SU-DHL-6 (cell line): ENCODE measurements around the gene WBP2NL.

ENCODE experiments used
- H2AFZ ChIP-seq: fragments of 200-600 bp; sonication (generic); 2 replicates; pipeline ENCODE4 v1.6.1; 2014; ENCODE audit warnings: low read depth, mild to moderate bottlenecking, moderate library complexity, mixed read lengths, antibody characterized with exemption, low read length; ENCODE audit not compliant: severe bottlenecking
- H3F3A ChIP-seq: fragments of 200-600 bp; shearing (Covaris generic); 2 replicates; pipeline ENCODE4 v1.6.0; 2016; ENCODE audit warnings: antibody characterized with exemption, mild to moderate bottlenecking; ENCODE audit not compliant: insufficient read depth
- H3K27ac ChIP-seq: fragments of 200-600 bp; sonication (generic); 2 replicates; pipeline ENCODE4 v1.5.1; 2016; ENCODE audit warnings: low read depth, mild to moderate bottlenecking, low read length, moderate library complexity, mixed read lengths
- H3K27me3 ChIP-seq: fragments of 200-600 bp; sonication (generic), shearing (Covaris generic); 2 replicates; pipeline ENCODE4 v1.6.0; 2014; ENCODE audit warnings: mild to moderate bottlenecking, low read length
- H3K36me3 ChIP-seq: fragments of 200-600 bp; sonication (generic); 2 replicates; pipeline ENCODE4 v1.6.1; 2014; ENCODE audit warnings: mild to moderate bottlenecking, low read length, mixed read lengths
- H3K4me2 ChIP-seq: fragments of 300-600, 200-600 bp; shearing (Covaris generic), sonication (generic); 2 replicates; pipeline ENCODE4 v1.6.0; 2014; ENCODE audit warnings: low read length, low read depth, mild to moderate bottlenecking; ENCODE audit not compliant: poor library complexity, severe bottlenecking
- H3K4me3 ChIP-seq: fragments of 200-600 bp; sonication (generic); 2 replicates; pipeline ENCODE4 v1.5.1; 2014; ENCODE audit warnings: antibody characterized with exemption, low read length, mild to moderate bottlenecking, mixed read lengths; ENCODE audit not compliant: insufficient read depth, poor library complexity, severe bottlenecking
- H3K79me2 ChIP-seq: fragments of 200-600 bp; sonication (generic); 2 replicates; pipeline ENCODE4 v1.6.1; 2014; ENCODE audit warnings: mild to moderate bottlenecking, low read length, moderate library complexity; ENCODE audit not compliant: insufficient read depth
- H3K9ac ChIP-seq: fragments of 200-600 bp; sonication (generic); 2 replicates; pipeline ENCODE4 v1.7.0; 2014; ENCODE audit warnings: mild to moderate bottlenecking, low read length
- H3K9me2 ChIP-seq: fragments of 200-600 bp; sonication (generic); replicated peaks from 2 replicates; pipeline ENCODE4 v1.6.1; 2014; ENCODE audit warnings: low read length; ENCODE audit not compliant: insufficient read depth
- H3K9me3 ChIP-seq: fragments of 200-600 bp; sonication (generic); 2 replicates; pipeline ENCODE4 v1.6.1; 2014; ENCODE audit warnings: low read length, mixed read lengths; ENCODE audit not compliant: insufficient read depth
- H4K20me1 ChIP-seq: fragments of 200-600 bp; sonication (generic); 2 replicates; pipeline ENCODE4 v1.6.1; 2014; ENCODE audit warnings: low read depth, mild to moderate bottlenecking, antibody characterized with exemption, low read length, moderate library complexity, mixed read lengths
- CTCF ChIP-seq: fragments of 200-600 bp; sonication (generic); IDR thresholded peaks from one replicate; pipeline ENCODE4 v1.5.1; 2017; ENCODE audit warnings: antibody characterized with exemption, mild to moderate bottlenecking, low read length, moderate library complexity; ENCODE audit not compliant: insufficient read depth, poor library complexity, severe bottlenecking
- EZH2phosphoT487 ChIP-seq: fragments of 200-600 bp; sonication (generic), shearing (Covaris generic); conservative IDR thresholded peaks from 2 replicates; pipeline ENCODE4 v1.6.1; 2018; ENCODE audit warnings: mild to moderate bottlenecking, antibody characterized with exemption, low read length, moderate library complexity, mixed read lengths

Gene WBP2NL

GRCh38 chr22:41978732-41979131 is 19.9 kb upstream of the WBP2NL start:
- Histone ChIP-seq H3K4me3 (no peak overlapping the region), H3K4me2 (no peak overlapping the region), H3K27ac (no peak overlapping the region), H3K9me3 (no peaks in the 10 kb centered on the region), H2AFZ (no peak overlapping the region), H3K9ac (no peak overlapping the region), H3K9me2 (no peaks in the 10 kb centered on the region), H3K36me3 (no peaks in the 10 kb centered on the region), H4K20me1 (no peaks in the 10 kb centered on the region), H3K79me2 (no peaks in the 10 kb centered on the region), H3F3A (no peaks in the 10 kb centered on the region), H3K27me3 (no peaks in the 10 kb centered on the region)
- TF ChIP-seq EZH2phosphoT487 = no peak
- TF ChIP-seq CTCF = no peak

GRCh38 chr22:41979423-41980250 is 19.0 kb upstream of the WBP2NL start:
- Histone ChIP-seq H3K9ac (no peak overlapping the region), H3F3A (no peaks in the 10 kb centered on the region), H3K4me2 (no peak overlapping the region), H3K9me3 (no peaks in the 10 kb centered on the region), H3K36me3 (no peaks in the 10 kb centered on the region), H3K27me3 (no peaks in the 10 kb centered on the region), H3K27ac (no peak overlapping the region), H3K79me2 (no peaks in the 10 kb centered on the region), H2AFZ (no peak overlapping the region), H3K4me3 (no peak overlapping the region), H4K20me1 (no peaks in the 10 kb centered on the region), H3K9me2 (no peaks in the 10 kb centered on the region)
- TF ChIP-seq EZH2phosphoT487 (no peak), CTCF (no peak)

- Histone ChIP-seq H3F3A (no peaks in the 10 kb centered on the region), H3K9ac (no peak overlapping the region), H3K79me2 (no peaks in the 10 kb centered on the region), H3K36me3 (no peaks in the 10 kb centered on the region), H3K9me3 (no peaks in the 10 kb centered on the region), H4K20me1 (no peaks in the 10 kb centered on the region), H2AFZ (no peak overlapping the region), H3K9me2 (no peaks in the 10 kb centered on the region), H3K27me3 (no peaks in the 10 kb centered on the region), H3K4me2 (no peak overlapping the region), H3K4me3 (no peak overlapping the region), H3K27ac (no peak overlapping the region)
- TF ChIP-seq EZH2phosphoT487 (no peak), CTCF (no peak)
Observed at GRCh38 chr22:41982865-41983264, 15.7 kb upstream of the WBP2NL start.
